ENCODE measurements around the gene RRP8. TPM values are rescaled to one million over a fixed set of nuclear protein-coding genes. Genes with fewer than 3 reads are reported as not detected.

RRP8 gene
- total RNA-seq, 2 experiments from 2014 or later: 26.4 to 33.6 TPM

DNA sequence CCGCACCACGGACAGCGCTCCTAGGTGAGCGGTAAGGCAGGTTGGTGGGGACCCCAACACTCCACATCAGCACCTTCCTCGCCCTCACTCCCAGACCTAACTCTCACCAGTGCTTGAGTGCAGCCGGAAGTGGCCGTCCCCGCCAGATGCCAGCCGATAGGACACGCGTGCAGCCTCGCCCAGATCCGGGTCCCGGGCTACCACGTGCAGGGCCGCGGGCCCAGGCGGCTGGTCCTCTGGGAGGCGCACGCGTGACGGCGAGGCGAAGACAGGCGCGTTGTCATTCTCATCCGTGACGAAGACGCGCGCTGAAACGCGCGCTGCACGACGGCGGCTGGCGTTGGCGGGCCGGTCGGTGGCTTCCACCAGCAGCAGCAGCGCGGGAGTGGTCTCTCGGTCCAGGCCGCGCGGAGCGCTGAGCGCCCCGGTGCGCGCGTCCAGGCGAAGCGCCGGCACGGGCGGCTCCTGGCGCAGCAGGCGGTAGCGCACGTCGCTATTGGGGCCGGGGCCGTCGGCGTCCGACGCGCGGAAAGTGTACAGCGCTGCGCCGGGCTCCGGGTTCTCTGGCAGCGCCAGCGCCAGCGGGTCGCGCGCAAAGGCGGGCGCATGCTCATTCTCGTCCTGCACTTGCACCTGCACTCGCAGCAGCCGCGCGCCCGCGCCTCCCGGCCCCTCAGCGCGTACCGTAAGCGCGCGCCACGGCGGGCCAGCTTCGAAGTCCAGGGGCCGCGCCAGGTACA is 26.6 kb upstream of the RRP8 start:
- H3K4me3 ChIP-seq (ENCODE audit: low read depth, low read length, poor library complexity, severe bottlenecking): no peak overlapping the region
- H3K27ac ChIP-seq (ENCODE audit: low read depth, low read length, poor library complexity, severe bottlenecking): no peak overlapping the region
- H4K20me1 ChIP-seq (ENCODE audit: insufficient read depth, low read length): no peaks in the 10 kb centered on the region
- no peaks in the 10 kb centered on the region for H3K9me2 ChIP-seq (ENCODE audit: insufficient read depth, low read length)
- no peak for DNase-seq (ENCODE audit: low spot score)
- ChIA-PET POLR2A (interaction anchor here (1.2 kb wide), 1 partner anchor 12 kb away, joined by 4 read pairs; no protein-coding TSS in a partner anchor), CTCF (ENCODE audit: unreplicated experiment) (no interaction called here)
- BruUV-seq (replicated peaks): no TSS peak
- TF ChIP-seq EZH2phosphoT487 (IDR thresholded peaks at IDR 0.05; ENCODE audit: borderline replicate concordance, low read depth, low read length): no peak
- TF ChIP-seq, protein P1, sequence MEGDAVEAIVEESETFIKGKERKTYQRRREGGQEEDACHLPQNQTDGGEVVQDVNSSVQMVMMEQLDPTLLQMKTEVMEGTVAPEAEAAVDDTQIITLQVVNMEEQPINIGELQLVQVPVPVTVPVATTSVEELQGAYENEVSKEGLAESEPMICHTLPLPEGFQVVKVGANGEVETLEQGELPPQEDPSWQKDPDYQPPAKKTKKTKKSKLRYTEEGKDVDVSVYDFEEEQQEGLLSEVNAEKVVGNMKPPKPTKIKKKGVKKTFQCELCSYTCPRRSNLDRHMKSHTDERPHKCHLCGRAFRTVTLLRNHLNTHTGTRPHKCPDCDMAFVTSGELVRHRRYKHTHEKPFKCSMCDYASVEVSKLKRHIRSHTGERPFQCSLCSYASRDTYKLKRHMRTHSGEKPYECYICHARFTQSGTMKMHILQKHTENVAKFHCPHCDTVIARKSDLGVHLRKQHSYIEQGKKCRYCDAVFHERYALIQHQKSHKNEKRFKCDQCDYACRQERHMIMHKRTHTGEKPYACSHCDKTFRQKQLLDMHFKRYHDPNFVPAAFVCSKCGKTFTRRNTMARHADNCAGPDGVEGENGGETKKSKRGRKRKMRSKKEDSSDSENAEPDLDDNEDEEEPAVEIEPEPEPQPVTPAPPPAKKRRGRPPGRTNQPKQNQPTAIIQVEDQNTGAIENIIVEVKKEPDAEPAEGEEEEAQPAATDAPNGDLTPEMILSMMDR (conservative IDR thresholded peaks at IDR 0.05; ENCODE audit: low read length): no peak
- no peaks in the 10 kb centered on the region for H3K79me2 ChIP-seq (ENCODE audit: insufficient read depth, low read depth, low read length)
- no peak overlapping the region for H3K4me2 ChIP-seq (ENCODE audit: low read length)
- H3K9me3 ChIP-seq (ENCODE audit: low read length): no peaks in the 10 kb centered on the region
- no peaks in the 10 kb centered on the region for H3K4me1 ChIP-seq (ENCODE audit: insufficient read depth, low read length, poor library complexity, severe bottlenecking)
- no peak overlapping the region for H2AFZ ChIP-seq (ENCODE audit: low read length)
- no peaks in the 10 kb centered on the region for H3K36me3 ChIP-seq (ENCODE audit: insufficient read depth, low read length)
- intact Hi-C loops (cut with micrococcal nuclease; ENCODE audit: unreplicated experiment): no loop called here

DNA sequence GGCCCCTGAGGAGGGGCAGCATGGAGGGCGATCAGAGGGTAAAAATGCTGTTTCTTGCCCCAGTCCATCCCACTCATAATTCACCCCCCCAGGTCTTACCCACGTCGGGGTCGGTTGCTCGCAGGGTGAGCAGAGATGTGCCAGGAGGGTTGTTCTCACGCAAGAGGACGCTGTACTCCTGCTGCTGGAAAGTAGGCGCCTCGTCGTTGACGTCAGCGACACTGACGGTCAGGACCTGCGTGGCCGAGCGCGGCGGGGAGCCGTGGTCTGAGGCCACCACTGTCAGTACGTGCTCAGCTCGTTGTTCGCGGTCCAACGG is 26.1 kb upstream of the RRP8 start:
- no TSS peak for BruUV-seq (replicated peaks)
- no peak overlapping the region for H3K4me2 ChIP-seq (ENCODE audit: low read length)
- no peak for TF ChIP-seq EZH2phosphoT487 (IDR thresholded peaks at IDR 0.05; ENCODE audit: borderline replicate concordance, low read depth, low read length)
- TF ChIP-seq, protein P1 (conservative IDR thresholded peaks at IDR 0.05; ENCODE audit: low read length): no peak
- no peak for DNase-seq (ENCODE audit: low spot score)
- no peaks in the 10 kb centered on the region for H3K4me1 ChIP-seq (ENCODE audit: insufficient read depth, low read length, poor library complexity, severe bottlenecking)
- no peaks in the 10 kb centered on the region for H3K9me2 ChIP-seq (ENCODE audit: insufficient read depth, low read length)
- ChIA-PET POLR2A (interaction anchor here (1.2 kb wide), 1 partner anchor 13 kb away, joined by 4 read pairs; no protein-coding TSS in a partner anchor), CTCF (ENCODE audit: unreplicated experiment) (no interaction called here)
- no peaks in the 10 kb centered on the region for H3K36me3 ChIP-seq (ENCODE audit: insufficient read depth, low read length)
- intact Hi-C loops (cut with micrococcal nuclease; ENCODE audit: unreplicated experiment): no loop called here
- no peak overlapping the region for H2AFZ ChIP-seq (ENCODE audit: low read length)
- no peak overlapping the region for H3K4me3 ChIP-seq (ENCODE audit: low read depth, low read length, poor library complexity, severe bottlenecking)
- H3K27ac ChIP-seq (ENCODE audit: low read depth, low read length, poor library complexity, severe bottlenecking): no peak overlapping the region
- no peaks in the 10 kb centered on the region for H3K9me3 ChIP-seq (ENCODE audit: low read length)
- no peaks in the 10 kb centered on the region for H3K79me2 ChIP-seq (ENCODE audit: insufficient read depth, low read depth, low read length)
- no peaks in the 10 kb centered on the region for H4K20me1 ChIP-seq (ENCODE audit: insufficient read depth, low read length)

DNA sequence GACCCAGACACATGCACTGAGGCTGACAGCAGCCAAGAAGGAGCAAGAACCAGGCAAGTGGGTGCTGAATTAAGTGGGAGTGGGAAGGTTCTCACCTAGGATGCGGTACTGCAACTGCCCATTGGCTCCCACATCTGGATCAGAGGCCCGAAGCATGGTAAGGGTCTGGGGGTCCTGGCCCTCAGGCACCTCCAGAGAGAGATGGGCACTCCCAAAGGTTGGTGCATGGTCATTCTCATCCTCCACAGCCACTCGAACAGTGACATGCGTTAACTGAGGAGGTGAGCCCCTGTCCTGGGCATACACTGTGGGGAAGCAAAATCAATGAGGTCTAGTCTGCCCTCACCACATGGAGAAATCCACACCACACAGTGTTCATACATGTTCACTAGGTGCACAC is 25.1 kb upstream of the RRP8 start:
- Histone ChIP-seq H3K4me3 (ENCODE audit: low read depth, low read length, poor library complexity, severe bottlenecking) (no peak overlapping the region), H3K27ac (ENCODE audit: low read depth, low read length, poor library complexity, severe bottlenecking) (no peak overlapping the region), H3K79me2 (ENCODE audit: insufficient read depth, low read depth, low read length) (no peaks in the 10 kb centered on the region), H3K9me3 (ENCODE audit: low read length) (no peaks in the 10 kb centered on the region), H3K4me2 (ENCODE audit: low read length) (no peak overlapping the region), H4K20me1 (ENCODE audit: insufficient read depth, low read length) (no peaks in the 10 kb centered on the region), H3K9me2 (ENCODE audit: insufficient read depth, low read length) (no peaks in the 10 kb centered on the region), H3K4me1 (ENCODE audit: insufficient read depth, low read length, poor library complexity, severe bottlenecking) (no peaks in the 10 kb centered on the region), H3K36me3 (ENCODE audit: insufficient read depth, low read length) (no peaks in the 10 kb centered on the region), H2AFZ (ENCODE audit: low read length) (no peak overlapping the region)
- intact Hi-C loops (cut with micrococcal nuclease; ENCODE audit: unreplicated experiment): no loop called here
- DNase-seq (ENCODE audit: low spot score): no peak
- no TSS peak for BruUV-seq (replicated peaks)
- POLR2A ChIA-PET: interaction anchor here (1.2 kb wide), 2 partner anchors 9 to 14 kb away, joined by 4 to 5 read pairs; partner anchors contain the start of gene TPP1
- CTCF ChIA-PET (ENCODE audit: unreplicated experiment): no interaction called here
- TF ChIP-seq, protein P1 (conservative IDR thresholded peaks at IDR 0.05; ENCODE audit: low read length): no peak
- TF ChIP-seq EZH2phosphoT487 (IDR thresholded peaks at IDR 0.05; ENCODE audit: borderline replicate concordance, low read depth, low read length): no peak
